Stromal cell of bone marrow (primary cell): ENCODE results near the gene MUC5B.
"Not testable (repeated sequence)": the region's sequence is repeated elsewhere in the genome, so short reads cannot be mapped to it uniquely, and the experiment has no call there.

ENCODE experiments used
- DNase-seq: peaks from one replicate; pipeline ENCODE4 v3.0.0-alpha.2; 2012; ENCODE audit warnings: low read depth

Gene MUC5B

DNA sequence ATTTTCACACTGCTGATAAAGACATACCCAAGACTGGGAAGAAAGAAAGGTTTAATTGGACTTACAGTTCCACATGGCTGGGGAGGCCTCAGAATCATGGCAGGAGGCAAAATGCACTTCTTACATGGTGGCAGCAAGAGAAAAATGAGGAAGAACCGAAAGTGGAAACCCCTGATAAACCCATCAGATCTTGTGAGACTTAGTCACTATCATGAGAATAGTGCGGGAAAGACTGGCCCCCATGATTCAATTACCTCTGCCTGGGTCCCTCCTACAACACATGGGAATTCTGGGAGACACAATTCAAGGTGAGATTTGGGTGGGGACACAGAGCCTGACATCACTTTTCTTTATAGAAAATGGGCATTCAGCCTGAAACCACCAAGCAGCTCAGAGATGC is 44.1 kb downstream of the MUC5B start:
- not testable (repeated sequence) for DNase-seq

GRCh38 chr11:1267441-1268100 is 44.7 kb downstream of the MUC5B start:
- DNase-seq = no peak

GRCh38 chr11:1269957-1270356 is 47.1 kb downstream of the MUC5B start:
- DNase-seq = no peak

GRCh38 chr11:1270476-1270875 is 47.6 kb downstream of the MUC5B start:
- DNase-seq = no peak

DNA sequence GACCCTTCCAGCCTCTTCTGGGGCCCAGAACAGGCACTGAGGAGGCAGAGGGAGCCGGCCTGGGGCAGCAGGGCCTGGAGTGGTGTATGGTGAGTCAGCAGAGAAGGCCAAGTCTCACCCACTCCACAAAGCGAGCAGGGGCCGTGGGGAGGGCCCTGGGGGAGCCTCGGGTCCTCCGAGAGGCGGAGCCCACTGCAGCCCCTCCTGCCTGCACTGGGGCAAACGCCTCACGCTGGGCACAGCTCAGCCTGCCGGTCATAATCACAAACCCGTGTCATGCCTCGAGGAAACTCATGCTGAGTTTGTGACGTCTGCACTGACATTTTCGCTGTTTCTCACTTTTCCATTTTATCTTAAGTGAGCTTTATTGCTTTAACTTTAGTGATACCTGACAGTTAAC is 48.1 kb downstream of the MUC5B start:
- DNase-seq = no peak

DNA sequence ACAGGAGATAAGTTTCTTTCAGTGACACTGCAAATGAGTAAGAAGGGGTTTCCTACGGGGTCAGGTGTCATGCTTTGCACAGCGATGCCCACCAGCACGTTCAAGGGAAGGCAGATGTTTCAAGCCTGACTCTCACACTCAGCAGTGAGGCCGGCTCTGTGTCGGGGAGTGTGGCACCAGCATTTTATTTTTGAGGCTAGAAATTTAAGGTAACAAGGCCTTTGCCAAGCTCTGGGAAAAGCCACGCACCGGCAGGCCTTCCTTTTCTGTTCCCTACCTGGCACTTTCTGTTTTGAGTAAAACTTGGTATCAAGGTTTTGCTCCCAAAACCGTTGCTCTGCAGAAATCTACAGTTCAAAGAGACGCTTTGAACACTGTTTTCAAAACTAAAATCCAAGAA is 48.5 kb downstream of the MUC5B start:
- no peak for DNase-seq

DNA sequence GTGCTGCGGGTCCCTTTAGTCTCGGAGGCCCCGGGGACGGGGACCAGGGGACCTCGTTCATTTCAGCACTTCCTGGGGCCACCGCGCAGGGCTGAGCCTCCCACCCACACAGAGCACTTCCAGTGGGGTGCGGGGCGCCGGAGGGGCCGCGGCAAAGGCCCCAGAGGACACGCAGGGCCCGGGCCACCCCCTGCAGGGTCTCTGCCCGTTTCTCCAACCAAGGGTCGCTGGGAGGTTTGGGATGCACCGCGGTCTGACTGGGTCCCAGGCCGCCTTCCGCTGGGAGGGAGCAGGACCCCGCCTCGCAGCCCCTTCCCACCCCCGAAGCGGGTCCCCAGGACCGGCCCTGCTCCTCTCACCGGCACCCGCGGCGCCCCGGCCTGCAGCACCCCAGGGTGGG is 49.1 kb downstream of the MUC5B start:
- no peak for DNase-seq

DNA sequence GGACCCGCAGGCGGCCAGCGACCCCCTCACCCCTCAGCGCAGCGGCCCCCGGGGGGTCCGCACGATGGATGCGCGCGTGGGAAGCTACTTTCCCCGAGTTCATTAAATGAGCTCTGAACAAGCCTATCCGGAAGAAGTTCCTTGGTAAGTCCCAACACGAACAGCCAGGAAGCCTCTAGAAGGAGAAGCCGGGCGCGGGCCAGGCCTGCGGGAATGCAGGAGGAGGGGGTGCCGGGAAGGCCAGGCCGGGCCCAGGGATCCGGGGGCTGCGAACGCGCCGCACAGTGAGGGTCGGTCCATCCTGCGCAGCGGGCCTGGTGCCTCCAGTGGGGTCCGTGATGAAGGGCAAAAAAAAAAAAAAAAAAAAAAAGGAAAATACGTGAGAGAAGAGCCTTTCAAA is 49.7 kb downstream of the MUC5B start:
- no peak for DNase-seq

GRCh38 chr11:1274501-1274900 is 51.6 kb downstream of the MUC5B start:
- DNase-seq = no peak

DNA sequence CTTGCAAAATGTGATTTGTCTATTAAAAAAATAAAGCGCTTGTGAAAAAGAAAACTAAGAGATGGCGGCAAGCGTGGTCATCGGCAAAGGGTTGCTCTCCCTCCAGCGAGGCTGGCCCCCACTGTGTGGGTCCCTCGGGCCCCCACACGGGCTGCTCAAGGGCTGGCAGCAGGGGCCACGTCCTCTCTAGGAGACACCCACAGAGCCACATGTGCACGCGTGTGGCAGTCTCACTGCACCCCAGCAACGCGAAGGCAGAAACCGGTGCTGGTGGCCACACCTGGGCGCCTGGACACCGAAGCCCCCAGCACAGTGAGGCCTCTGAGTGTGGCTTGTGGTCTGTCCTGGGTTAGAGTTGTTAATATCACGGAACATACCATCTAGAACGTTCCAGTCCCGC is 52.2 kb downstream of the MUC5B start:
- no peak for DNase-seq

DNA sequence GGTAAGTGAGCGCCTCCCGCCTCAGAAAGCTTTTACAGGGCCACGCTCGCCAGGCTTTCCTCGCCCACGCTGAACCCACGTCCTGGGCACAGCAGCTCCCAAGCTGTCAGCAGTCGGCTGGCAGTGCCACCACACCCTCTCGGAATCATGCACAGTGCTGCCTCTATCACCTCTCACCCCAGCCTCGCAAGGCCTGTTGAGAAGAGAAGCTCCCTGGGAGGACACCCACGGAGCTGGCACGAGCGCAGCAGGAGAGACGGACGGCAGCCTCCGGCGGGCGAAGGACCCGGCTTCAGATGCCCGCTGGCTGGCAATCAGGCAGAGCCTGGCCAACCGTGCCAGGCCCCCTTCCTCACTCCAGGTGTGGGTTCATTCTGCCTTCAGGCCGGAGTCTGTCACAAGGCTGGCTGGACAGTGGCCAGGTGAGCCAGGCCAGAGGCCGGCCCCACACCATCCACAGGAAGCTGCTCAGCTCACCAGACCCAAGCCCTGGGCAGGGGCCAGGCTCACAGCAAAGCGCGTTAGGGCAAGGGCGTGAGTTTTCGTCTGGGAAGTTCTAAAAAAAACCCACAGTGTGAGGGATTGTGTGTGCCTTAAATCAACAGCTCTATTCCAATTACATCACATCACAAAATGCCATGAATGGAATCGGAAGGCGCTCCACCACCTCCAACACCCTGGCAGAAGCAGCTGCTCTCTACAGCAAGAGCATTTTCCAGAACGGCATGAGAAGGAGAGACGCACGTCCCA is 53.4 kb downstream of the MUC5B start:
- DNase-seq = no peak

GRCh38 chr11:1276866-1277615 is 54.2 kb downstream of the MUC5B start:
- no peak for DNase-seq

DNA sequence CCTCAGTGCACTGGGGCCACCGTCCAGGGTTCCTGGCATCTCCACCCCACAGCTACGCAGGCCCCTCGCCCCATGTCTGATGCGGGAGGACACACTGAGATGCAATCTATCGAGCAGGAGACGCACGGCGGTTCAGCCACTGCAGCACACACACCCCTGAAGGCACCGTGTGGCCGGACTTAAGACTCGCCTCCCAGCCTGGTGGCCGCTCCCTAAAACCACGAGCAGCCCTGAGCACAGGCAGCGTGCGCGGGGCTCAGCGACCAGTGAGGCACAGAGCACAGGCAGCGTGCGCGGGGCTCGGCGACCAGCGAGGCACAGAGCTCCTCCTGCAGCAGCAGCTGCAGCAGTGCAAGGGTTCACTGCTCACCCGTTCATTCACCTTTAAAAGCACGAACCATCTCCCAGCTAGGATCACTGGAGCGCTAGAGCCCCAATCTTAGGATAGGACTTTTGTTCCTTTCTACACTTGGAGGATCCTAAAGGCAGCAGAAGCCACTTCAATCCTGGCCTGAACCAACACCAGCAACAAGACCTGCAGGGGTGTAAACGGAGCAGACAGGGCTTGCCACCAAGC is 55.2 kb downstream of the MUC5B start:
- no peak for DNase-seq

- no peak for DNase-seq
Observed at GRCh38 chr11:1278766-1279673, 56.2 kb downstream of the MUC5B start.

GRCh38 chr11:1279674-1280055 is 56.8 kb downstream of the MUC5B start:
- DNase-seq = no peak

GRCh38 chr11:1280116-1281035 is 57.5 kb downstream of the MUC5B start:
- DNase-seq = no peak

DNA sequence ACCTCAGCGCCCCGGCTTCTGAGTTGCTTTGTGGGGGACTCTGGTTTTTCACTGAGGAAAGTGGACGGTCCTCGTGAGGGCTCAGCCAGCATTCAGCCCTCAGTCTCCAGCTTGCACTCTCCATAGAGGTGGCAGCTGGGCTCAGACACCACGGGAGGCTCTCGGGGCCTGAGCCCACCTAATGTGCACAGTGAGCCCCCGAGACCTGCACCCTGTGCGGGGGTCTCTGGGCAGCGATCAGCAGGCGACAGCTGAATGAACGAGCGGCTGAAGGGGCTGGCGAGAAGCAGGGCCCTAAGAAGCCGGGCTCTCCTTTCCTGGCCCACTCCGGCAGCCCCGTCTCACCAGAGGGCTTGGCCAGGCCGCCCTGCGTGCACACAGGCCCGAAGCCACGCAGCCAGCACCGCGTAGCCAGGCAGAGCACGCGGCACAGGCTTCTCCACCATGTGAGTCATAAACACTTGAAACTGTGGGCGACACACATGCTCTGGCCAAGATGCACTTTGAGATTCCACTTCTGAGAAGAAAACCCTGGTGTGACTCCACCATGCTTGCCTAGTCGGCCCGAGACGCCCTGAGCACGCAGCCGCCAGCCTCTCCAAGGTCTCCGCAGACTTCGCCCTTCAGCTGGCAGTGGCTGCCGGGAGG is 58.6 kb downstream of the MUC5B start:
- DNase-seq = no peak

DNA sequence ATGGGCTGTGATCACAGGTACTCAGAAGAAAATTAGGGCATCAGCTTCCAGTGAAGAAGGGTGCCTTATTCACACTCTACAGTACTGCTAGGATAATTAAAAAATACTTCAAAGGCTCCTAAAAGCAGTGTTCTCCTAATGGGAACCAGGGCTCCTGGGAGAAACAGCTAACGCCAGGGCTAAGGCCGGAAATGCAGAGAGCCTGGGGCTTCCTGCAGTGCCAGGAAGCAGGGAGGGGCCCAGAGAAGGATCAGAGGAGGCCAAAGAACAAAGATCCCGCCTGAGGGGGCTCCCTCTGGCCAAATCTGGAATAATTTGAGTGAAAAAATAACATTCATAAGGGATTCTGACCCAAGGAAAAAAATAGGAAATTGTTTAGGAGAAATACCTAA is 59.1 kb downstream of the MUC5B start:
- no peak for DNase-seq

DNA sequence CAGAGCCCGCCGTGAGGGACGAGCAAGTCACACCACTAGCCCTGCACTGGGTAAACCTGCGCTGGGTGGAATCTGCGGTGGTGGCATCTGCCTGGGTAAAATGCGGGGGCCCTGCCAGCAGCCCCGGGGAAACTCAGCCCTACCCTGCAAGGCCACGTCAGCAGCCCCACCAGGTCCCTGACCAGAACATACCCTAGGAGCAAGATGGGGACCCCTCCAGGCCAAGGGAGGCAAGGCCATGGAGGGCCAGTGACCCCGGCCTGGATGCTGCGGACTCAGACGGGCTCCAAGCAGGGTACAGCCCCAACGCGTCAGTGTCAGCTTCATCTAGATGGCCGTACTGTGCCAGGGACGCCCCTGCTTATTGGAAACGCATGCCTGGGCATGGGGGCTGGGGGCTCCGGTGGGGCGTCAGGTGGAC is 60.2 kb downstream of the MUC5B start:
- no peak for DNase-seq

DNA sequence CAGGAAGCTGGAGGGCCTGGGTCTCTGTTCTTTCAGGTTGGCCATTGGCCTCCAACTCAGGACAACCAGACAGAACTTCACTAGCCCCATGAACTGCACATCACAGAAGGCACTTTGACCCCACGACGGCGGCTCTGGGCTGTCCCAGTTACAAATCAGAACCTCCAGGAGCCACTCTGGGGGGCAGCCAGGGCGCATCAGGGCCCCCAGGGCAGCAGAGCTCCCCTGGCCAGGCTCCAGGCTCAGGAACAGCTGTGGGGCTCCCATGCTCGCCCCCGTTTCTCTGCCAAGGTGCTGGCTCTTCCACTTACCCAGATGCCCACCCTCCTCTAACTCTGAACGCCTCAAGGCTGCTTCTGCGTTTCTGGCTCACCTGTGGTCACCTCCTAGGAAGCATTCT is 61.0 kb downstream of the MUC5B start:
- no peak for DNase-seq
